ENCODE measurements around the gene NEIL1.

- TF ChIP-seq, protein P1, sequence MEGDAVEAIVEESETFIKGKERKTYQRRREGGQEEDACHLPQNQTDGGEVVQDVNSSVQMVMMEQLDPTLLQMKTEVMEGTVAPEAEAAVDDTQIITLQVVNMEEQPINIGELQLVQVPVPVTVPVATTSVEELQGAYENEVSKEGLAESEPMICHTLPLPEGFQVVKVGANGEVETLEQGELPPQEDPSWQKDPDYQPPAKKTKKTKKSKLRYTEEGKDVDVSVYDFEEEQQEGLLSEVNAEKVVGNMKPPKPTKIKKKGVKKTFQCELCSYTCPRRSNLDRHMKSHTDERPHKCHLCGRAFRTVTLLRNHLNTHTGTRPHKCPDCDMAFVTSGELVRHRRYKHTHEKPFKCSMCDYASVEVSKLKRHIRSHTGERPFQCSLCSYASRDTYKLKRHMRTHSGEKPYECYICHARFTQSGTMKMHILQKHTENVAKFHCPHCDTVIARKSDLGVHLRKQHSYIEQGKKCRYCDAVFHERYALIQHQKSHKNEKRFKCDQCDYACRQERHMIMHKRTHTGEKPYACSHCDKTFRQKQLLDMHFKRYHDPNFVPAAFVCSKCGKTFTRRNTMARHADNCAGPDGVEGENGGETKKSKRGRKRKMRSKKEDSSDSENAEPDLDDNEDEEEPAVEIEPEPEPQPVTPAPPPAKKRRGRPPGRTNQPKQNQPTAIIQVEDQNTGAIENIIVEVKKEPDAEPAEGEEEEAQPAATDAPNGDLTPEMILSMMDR (IDR thresholded peaks at IDR 0.05; ENCODE audit: borderline replicate concordance, extremely low read depth, low read length, poor library complexity, severe bottlenecking): no peak
- TF ChIP-seq EZH2 (IDR thresholded peaks at IDR 0.05; ENCODE audit: borderline replicate concordance, low read depth, low read length, severe bottlenecking): no peak
These were observed 9.2 kb downstream of the NEIL1 start for GRCh38 chr15:75356006-75356405.
